Kidney (tissue), 14 donors: ENCODE data around the gene GDE1. TPM values are rescaled to one million over a fixed set of nuclear protein-coding genes. Genes with fewer than 3 reads are reported as not detected.

Source experiments
- DNase-seq, 5 donors: peaks; one replicate each; pipeline ENCODE4 v3.0.0-alpha.2; 2013 to 2020
- FAIRE-seq: peaks from 2 replicates; lab custom pipeline; 2012; peaks lifted over from hg19 to GRCh38; lab: Jason Lieb, UNC
- H3K27ac ChIP-seq, 2 donors: one replicate each; pipeline ENCODE4 v1.7.0; 2013; ENCODE audit warnings: low read depth in 2 of 2, low read length in 2 of 2, inconsistent platforms in 1 of 2
- H3K27me3 ChIP-seq: one replicate; pipeline ENCODE4 v1.7.1; 2013; ENCODE audit warnings: low read length, inconsistent platforms; ENCODE audit not compliant: control insufficient read depth, insufficient read depth
- H3K36me3 ChIP-seq, 3 donors: one replicate each; pipeline versions ENCODE4 v1.7.0 to v1.7.1; 2013; ENCODE audit warnings: low read length in 3 of 3, control low read depth in 1 of 3, inconsistent platforms in 1 of 3; ENCODE audit not compliant: insufficient read depth in 3 of 3, control insufficient read depth in 2 of 3
- H3K4me1 ChIP-seq, 3 donors: one replicate each; pipeline versions ENCODE4 v1.7.0 to v1.7.1; 2013; ENCODE audit warnings: low read length in 3 of 3, inconsistent platforms in 1 of 3, low read depth in 1 of 3; ENCODE audit not compliant: control insufficient read depth in 2 of 3, insufficient read depth in 2 of 3
- H3K4me3 ChIP-seq, 3 donors: one replicate each; pipeline versions ENCODE4 v1.7.0 to v1.8.1; 2013; ENCODE audit warnings: low read length in 3 of 3, control low read depth in 1 of 3, inconsistent platforms in 1 of 3
- H3K9ac ChIP-seq, 3 donors: one replicate each; pipeline versions ENCODE4 v1.7.0 to v1.7.1; 2013; ENCODE audit warnings: low read length in 3 of 3, control low read depth in 1 of 3, inconsistent platforms in 1 of 3
- H3K9me3 ChIP-seq, 3 donors: one replicate each; pipeline versions ENCODE4 v1.7.0 to v1.7.1; 2013; ENCODE audit warnings: low read length in 3 of 3, control low read depth in 1 of 3, inconsistent platforms in 1 of 3; ENCODE audit not compliant: control insufficient read depth in 2 of 3, insufficient read depth in 1 of 3
- CTCF ChIP-seq: IDR thresholded peaks from 3 replicates; pipeline ENCODE4 v1.5.1; 2012; ENCODE audit warnings: mild to moderate bottlenecking, moderate library complexity, borderline replicate concordance; ENCODE audit not compliant: insufficient read depth; ENCODE audit errors: extremely low read depth
- intact Hi-C: fragments of 100-400 bp; cut with DNase I; formaldehyde crosslinking; loops from one replicate; pipeline ENCODE4 v1.11.1; 2022
- polyA plus RNA-seq: library from polyadenylated mRNA; stranded (reverse); fragments of 350-450 nt; fragmentation: Illumina TruSeq; extraction: RNeasy Lipid Tissue Mini Kit (QIAGEN cat#74804); gene quantifications from one replicate; pipeline ENCODE4 v1.2.3, GENCODE V29; 2014; ENCODE audit warnings: low read depth, low replicate concordance; ENCODE audit not compliant: insufficient read depth
- total RNA-seq: library from RNA; stranded (reverse); fragmentation: NEBNext Ultra II Directional; extraction: Animal tissue kit (Norgen Biotek cat#: 25700); gene quantifications from one replicate; pipeline ENCODE4 v1.2.1, GENCODE V29; 2021
- donor health status: control.
- donor health status: control.
- donor health status: control.
- donor health status: control.
- donor health status: control.
- donor health status: DM: yes; HTN: yes; CAD: no.
- donor health status: Normal renal cell carcinoma (clear cell type).

GDE1 gene
- total and polyA plus RNA-seq, 2 donors from 2014 or later: 48.2 to 54.7 TPM

DNA sequence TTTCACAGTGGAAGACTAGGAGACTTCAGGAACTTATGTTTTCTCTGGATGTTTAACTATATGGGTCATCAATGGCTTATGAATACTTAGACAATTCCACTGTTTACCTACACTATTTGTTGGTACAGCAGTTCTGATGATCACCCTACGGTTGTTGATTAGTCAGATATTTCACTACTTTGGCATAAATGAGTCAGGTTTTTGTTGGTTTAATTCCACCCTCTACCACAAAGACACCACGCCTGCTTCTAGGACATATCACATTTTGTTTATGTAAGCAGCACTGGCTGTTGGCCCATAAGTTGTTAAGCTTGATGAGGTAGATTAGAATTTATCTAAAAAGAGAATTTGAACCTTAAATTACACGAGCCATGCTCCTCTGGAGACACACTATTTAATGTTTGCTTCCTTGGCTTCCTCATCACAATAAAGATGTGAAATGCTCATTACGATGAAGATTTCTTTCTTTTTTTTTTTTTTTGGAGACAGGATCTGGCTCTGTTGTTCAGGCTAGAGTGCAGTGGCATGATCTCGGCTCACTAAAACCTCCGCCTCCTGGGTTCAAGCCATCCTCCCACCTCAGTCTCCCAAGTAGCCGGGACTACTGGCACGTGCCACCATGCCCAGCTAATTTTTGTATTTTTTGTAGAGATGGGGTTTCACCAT, 4.3 kb downstream of the GDE1 start:
- DNase-seq (peak in 1 of 5 donors; percentile 44), FAIRE-seq (no peak)
- Histone ChIP-seq H3K36me3 (peaks cover 0 to 19% (median 10%) of the 10 kb centered on the region in 3 donors), H3K4me3 (no peak overlapping the region), H3K27me3 (no peaks in the 10 kb centered on the region), H3K4me1 (peaks cover 4 to 8% (median 7%) of the 10 kb centered on the region in 3 donors), H3K27ac (no peak overlapping the region), H3K9me3 (no peaks in the 10 kb centered on the region), H3K9ac (no peak overlapping the region)
- intact Hi-C loops: no loop called here
- TF ChIP-seq CTCF: no peak

GRCh38 chr16:19515757-19516156, 6.1 kb downstream of the GDE1 start:
- no peaks in the 10 kb centered on the region for H3K27me3 ChIP-seq
- H3K9me3 ChIP-seq: no peaks in the 10 kb centered on the region
- H3K4me1 ChIP-seq: peaks cover 0 to 8% (median 2%) of the 10 kb centered on the region in 3 donors
- no peak for TF ChIP-seq CTCF
- DNase-seq (no peak), FAIRE-seq (no peak)
- peaks cover 0 to 19% (median 12%) of the 10 kb centered on the region in 3 donors for H3K36me3 ChIP-seq
- intact Hi-C loops: no loop called here
- H3K27ac ChIP-seq: no peak overlapping the region
- no peak overlapping the region for H3K9ac ChIP-seq
- no peak overlapping the region for H3K4me3 ChIP-seq

DNA sequence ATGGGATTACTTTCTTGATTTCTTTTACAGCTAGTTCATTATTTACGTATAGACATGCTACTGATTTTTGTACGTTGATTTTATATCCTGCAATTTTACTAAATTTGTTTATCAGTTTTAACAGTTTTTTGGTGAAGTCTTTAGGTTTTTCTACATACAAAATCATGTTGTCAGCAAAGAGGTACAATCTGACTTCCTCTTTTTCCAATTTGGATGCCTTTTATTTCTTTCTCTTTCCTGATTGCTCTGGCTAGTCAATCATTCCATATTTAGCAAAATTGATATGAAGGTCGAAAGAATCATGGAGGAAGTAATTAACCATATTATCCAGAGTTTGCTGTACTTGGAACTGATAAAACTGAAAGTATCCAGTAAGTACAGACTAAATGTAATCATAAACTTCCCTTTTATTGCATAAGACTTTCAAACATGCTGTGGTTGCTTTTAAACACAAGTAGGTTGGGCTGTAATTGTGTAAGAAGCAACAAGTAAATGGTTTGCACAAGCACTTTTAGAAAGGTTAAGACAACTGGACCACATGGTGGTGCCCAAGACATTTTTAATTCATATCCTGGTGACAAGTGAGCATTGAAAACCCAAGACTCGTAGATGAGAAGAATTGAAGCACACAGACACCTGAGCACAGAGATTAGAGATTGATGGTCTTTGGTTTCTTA, 8.4 kb downstream of the GDE1 start:
- intact Hi-C loops: no loop called here
- Histone ChIP-seq H3K27ac (no peak overlapping the region), H3K4me1 (no peaks in the 10 kb centered on the region), H3K36me3 (peaks cover 0 to 21% (median 13%) of the 10 kb centered on the region in 3 donors), H3K9ac (no peak overlapping the region), H3K4me3 (no peak overlapping the region), H3K27me3 (no peaks in the 10 kb centered on the region), H3K9me3 (no peaks in the 10 kb centered on the region)
- no peak for TF ChIP-seq CTCF
- no peak for FAIRE-seq
- no peak for DNase-seq
